Smooth muscle cell (in vitro differentiated cells): Measurements from ENCODE around the gene FKTN. TPM values are rescaled to one million over a fixed set of nuclear protein-coding genes. Genes with fewer than 3 reads are reported as not detected.

Experiments used
- DNase-seq: peaks from one replicate; lab custom pipeline; 2025; ENCODE audit not compliant: unreplicated experiment; lab: John Stamatoyannopoulos, UW
- H2AFZ ChIP-seq: fragments of 200-600 bp; sonication (generic); 2 replicates; pipeline ENCODE4 v1.6.0; 2016; ENCODE audit warnings: antibody characterized with exemption, low read depth, mild to moderate bottlenecking
- H3F3A ChIP-seq: fragments of 200-600 bp; sonication (generic); 2 replicates; pipeline ENCODE4 v1.6.0; 2017; ENCODE audit warnings: antibody characterized with exemption, low read depth
- H3K27ac ChIP-seq: fragments of 200-600 bp; sonication (generic); 2 replicates; pipeline ENCODE4 v1.5.1; 2016; ENCODE audit warnings: low read depth, mild to moderate bottlenecking
- H3K27me3 ChIP-seq: fragments of 200-600 bp; sonication (generic); 2 replicates; pipeline ENCODE4 v1.6.1; 2016; ENCODE audit warnings: low read depth, mild to moderate bottlenecking
- H3K36me3 ChIP-seq: fragments of 200-600 bp; sonication (generic); 2 replicates; pipeline ENCODE4 v1.5.1; 2016; ENCODE audit warnings: low read depth
- H3K4me1 ChIP-seq: fragments of 200-600 bp; sonication (generic); 2 replicates; pipeline ENCODE4 v1.5.1; 2016; ENCODE audit warnings: low read depth
- H3K4me2 ChIP-seq: fragments of 200-600 bp; sonication (generic); 2 replicates; pipeline ENCODE4 v1.6.0; 2016; ENCODE audit warnings: mild to moderate bottlenecking
- H3K4me3 ChIP-seq: fragments of 200-600 bp; sonication (generic); 2 replicates; pipeline ENCODE4 v1.5.1; 2016; ENCODE audit warnings: mild to moderate bottlenecking
- H3K79me2 ChIP-seq: fragments of 200-600 bp; sonication (generic); 2 replicates; pipeline ENCODE4 v1.6.0; 2016; ENCODE audit warnings: low read depth, mild to moderate bottlenecking
- H3K9ac ChIP-seq: fragments of 200-600 bp; sonication (generic); 2 replicates; pipeline ENCODE4 v1.6.0; 2016; ENCODE audit warnings: low read depth
- H3K9me3 ChIP-seq: fragments of 200-600 bp; sonication (generic); replicated peaks from 2 replicates; pipeline ENCODE4 v1.5.1; 2016; ENCODE audit warnings: low read depth
- H4K20me1 ChIP-seq: fragments of 200-600 bp; sonication (generic); 2 replicates; pipeline ENCODE4 v1.6.0; 2016; ENCODE audit warnings: low read depth
- WGBS: methylation state at CpG from one replicate; pipeline ENCODE4 v1.1.7; 2016; ENCODE audit warnings: low lambda C conversion rate; 5-methylcytosine and 5-hydroxymethylcytosine counted together
- polyA plus RNA-seq: library from polyadenylated mRNA; unstranded; fragments of >200 nt; fragmentation: Nextera tagmentation; extraction: Ambion mirVana; gene quantifications from 2 replicates; pipeline ENCODE4 v1.2.1, GENCODE V29; 2016
- total RNA-seq: library from RNA; depleted of rRNA; stranded (reverse); fragments of >200 nt; gene quantifications from 2 replicates; pipeline ENCODE4 v1.2.3, GENCODE V29; 2014
- TF ChIP-seq, protein P1 (sequence below): fragments of 200-600 bp; sonication (generic); IDR thresholded peaks from 2 replicates; pipeline ENCODE4 v1.5.1; 2017; ENCODE audit warnings: borderline replicate concordance, mild to moderate bottlenecking, antibody characterized with exemption; ENCODE audit not compliant: insufficient read depth, poor library complexity, severe bottlenecking

The FKTN gene
- total and polyA plus RNA-seq, 2 experiments from 2014 or later: 6.2 to 11.7 TPM

DNA sequence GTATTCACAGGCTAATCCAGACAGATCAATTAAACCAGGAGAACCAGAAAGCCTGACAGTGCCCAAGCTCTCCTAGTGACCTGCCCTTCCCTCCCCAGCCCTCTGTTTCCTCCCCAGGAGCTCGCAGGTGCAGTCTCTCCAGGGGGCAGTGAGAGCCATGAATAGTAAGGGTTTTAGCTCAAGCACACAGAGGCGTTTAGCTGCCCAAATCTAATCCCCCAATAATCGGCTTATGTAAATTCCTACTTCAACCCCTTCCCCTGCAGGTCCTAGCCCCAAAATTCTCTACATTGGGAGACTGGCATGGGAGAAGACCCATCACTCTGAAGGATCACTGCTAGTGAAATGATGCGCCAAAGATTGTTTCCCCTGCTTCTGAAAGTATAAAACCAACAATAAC, 93.9 kb downstream of the FKTN start:
- H3K27me3 ChIP-seq: peaks cover 9% of the 10 kb centered on the region
- H3K4me1 ChIP-seq: peaks cover 35% of the 10 kb centered on the region
- no peak overlapping the region for H3K27ac ChIP-seq
- H3F3A ChIP-seq: no peaks in the 10 kb centered on the region
- no peak overlapping the region for H3K4me3 ChIP-seq
- TF ChIP-seq, protein P1, sequence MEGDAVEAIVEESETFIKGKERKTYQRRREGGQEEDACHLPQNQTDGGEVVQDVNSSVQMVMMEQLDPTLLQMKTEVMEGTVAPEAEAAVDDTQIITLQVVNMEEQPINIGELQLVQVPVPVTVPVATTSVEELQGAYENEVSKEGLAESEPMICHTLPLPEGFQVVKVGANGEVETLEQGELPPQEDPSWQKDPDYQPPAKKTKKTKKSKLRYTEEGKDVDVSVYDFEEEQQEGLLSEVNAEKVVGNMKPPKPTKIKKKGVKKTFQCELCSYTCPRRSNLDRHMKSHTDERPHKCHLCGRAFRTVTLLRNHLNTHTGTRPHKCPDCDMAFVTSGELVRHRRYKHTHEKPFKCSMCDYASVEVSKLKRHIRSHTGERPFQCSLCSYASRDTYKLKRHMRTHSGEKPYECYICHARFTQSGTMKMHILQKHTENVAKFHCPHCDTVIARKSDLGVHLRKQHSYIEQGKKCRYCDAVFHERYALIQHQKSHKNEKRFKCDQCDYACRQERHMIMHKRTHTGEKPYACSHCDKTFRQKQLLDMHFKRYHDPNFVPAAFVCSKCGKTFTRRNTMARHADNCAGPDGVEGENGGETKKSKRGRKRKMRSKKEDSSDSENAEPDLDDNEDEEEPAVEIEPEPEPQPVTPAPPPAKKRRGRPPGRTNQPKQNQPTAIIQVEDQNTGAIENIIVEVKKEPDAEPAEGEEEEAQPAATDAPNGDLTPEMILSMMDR: no peak
- no peak overlapping the region for H2AFZ ChIP-seq
- no peak for DNase-seq
- H4K20me1 ChIP-seq: no peaks in the 10 kb centered on the region
- H3K79me2 ChIP-seq: no peaks in the 10 kb centered on the region
- WGBS: 75% methylated on average over 4 of the region's 4 CpGs
- H3K9me3 ChIP-seq: no peaks in the 10 kb centered on the region
- no peaks in the 10 kb centered on the region for H3K36me3 ChIP-seq
- H3K9ac ChIP-seq: no peak overlapping the region
- H3K4me2 ChIP-seq: no peak overlapping the region

DNA sequence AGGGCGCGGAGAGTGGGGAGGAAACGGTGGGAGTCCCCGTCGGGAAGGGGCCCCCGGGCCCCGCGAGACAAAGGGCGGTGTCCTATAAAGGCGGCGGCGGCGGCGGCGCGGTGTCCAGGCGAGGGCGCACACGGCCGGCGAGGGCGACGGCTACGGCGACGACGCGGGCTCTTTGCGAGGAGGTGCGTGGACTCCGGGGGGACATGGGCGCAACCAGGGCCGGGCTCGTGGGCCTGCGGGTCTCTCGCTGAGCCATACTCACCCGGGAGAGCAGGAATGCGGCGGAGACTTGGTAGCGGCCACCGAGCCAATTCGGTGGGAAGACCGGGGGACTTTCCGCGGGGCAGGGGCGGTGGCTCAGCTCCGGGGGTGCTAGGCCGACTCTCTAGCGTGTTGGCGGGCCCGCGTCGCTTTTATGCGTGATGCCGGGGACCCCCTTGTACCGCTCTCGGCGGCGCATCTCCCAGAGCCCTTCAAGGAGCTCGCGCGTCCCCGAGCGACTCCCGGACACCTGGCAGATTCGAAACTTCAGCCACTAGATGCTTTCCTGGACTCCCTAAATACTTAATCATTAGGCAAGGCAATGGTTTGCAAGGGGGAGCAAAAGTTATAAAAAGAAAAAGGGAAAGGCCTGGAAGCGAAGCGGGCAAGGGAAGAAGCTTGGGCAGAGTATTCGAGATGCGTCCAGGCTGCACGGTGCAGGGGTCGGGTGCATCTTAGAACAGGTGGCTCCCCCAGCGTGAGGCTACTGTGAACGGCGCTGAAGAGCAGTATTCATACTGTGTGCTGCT, 98.4 kb downstream of the FKTN start:
- no peak overlapping the region for H3K9ac ChIP-seq
- H3F3A ChIP-seq: no peaks in the 10 kb centered on the region
- WGBS: 8% methylated on average over 63 of the region's 75 CpGs
- peak overlapping the region; percentile 59 for H3K4me3 ChIP-seq
- peaks cover 18% of the 10 kb centered on the region for H3K27me3 ChIP-seq
- TF ChIP-seq, protein P1: peak; percentile 17
- H3K79me2 ChIP-seq: no peaks in the 10 kb centered on the region
- H3K4me1 ChIP-seq: peaks cover 21% of the 10 kb centered on the region
- peak overlapping the region; percentile 96 for H2AFZ ChIP-seq
- no peak overlapping the region for H3K27ac ChIP-seq
- H3K9me3 ChIP-seq: no peaks in the 10 kb centered on the region
- H3K4me2 ChIP-seq: peak overlapping the region; percentile 96
- DNase-seq: no peak
- no peaks in the 10 kb centered on the region for H3K36me3 ChIP-seq
- H4K20me1 ChIP-seq: no peaks in the 10 kb centered on the region

DNA sequence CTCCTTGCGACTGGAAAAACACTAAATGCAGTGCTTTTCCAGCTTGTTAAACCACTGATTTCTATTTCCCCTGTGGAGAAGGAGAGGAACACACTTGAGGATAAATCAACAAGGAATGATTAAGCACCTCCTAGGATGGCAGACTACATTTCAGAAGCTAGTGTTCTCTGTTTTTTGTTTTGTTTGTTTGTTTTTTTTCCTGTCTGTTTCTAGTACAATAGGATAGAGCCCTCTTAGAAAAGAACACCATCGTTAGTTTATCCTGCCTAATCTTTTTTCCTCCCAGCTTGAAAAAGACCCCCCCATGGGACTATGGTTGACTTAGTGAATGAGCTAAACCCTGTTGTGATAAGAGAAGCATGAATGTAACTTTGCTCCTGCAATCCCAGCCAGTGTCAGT, 100.4 kb downstream of the FKTN start:
- 67% methylated on average over 2 of the region's 2 CpGs for WGBS
- Histone ChIP-seq H4K20me1 (no peaks in the 10 kb centered on the region), H2AFZ (no peak overlapping the region), H3K4me1 (peaks cover 17% of the 10 kb centered on the region), H3K9me3 (no peaks in the 10 kb centered on the region), H3K79me2 (no peaks in the 10 kb centered on the region), H3K27me3 (peaks cover 18% of the 10 kb centered on the region), H3K9ac (no peak overlapping the region), H3K4me2 (no peak overlapping the region), H3F3A (no peaks in the 10 kb centered on the region), H3K27ac (no peak overlapping the region), H3K4me3 (no peak overlapping the region), H3K36me3 (no peaks in the 10 kb centered on the region)
- TF ChIP-seq, protein P1: no peak
- no peak for DNase-seq

DNA sequence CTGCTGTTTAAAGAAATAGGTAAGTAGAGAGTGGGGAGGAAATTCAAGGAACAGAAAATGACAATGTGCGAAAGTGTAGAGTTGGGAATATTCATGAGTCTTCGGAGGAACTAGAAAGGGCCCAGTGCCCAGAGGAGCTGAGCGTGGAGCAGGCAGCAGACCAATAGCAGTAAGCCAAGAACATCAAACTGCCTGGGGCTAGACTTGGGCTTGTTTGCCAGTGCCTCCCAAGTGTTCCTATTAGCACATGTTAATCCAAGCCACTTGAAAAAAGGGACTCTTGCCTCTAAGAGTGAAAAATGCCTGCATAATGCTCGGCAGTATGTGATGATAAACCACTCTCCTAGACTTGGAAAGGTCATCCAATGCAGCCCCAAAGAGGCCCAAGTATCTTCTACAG, 103.1 kb downstream of the FKTN start:
- Histone ChIP-seq H3K4me3 (no peak overlapping the region), H3K27ac (no peak overlapping the region), H3K9ac (no peak overlapping the region), H3F3A (no peaks in the 10 kb centered on the region), H3K4me1 (peaks cover 14% of the 10 kb centered on the region), H3K4me2 (no peak overlapping the region), H3K36me3 (no peaks in the 10 kb centered on the region), H3K9me3 (no peaks in the 10 kb centered on the region), H3K27me3 (peaks cover 15% of the 10 kb centered on the region), H4K20me1 (no peaks in the 10 kb centered on the region), H2AFZ (no peak overlapping the region), H3K79me2 (no peaks in the 10 kb centered on the region)
- no peak for DNase-seq
- 75% methylated on average over 4 of the region's 4 CpGs for whole genome bisulfite sequencing
- TF ChIP-seq, protein P1: no peak
